ENCODE measurements around the gene ZNRF3.

DNA sequence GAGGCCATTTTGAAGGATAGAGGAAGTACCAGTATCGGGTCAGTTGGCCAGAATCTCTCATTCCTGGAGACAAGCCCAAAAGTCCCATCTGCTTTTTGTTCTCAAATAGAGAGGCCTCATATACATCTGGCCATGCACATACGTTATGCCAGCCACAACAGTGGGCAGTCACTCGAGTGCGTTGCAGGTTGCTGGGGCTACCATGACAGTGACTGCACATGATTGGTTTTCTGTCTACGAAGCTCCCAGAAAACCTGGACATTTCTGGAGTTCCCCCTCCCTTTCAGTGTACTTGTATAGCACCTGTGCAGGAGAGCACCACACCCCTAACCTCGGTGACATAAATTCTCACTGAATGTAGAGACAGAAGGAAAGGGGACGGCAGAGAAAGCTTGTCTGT is 116.1 kb downstream of the ZNRF3 start:
- TF ChIP-seq EZH2 (IDR thresholded peaks at IDR 0.05; ENCODE audit: low read length): no peak
- TF ChIP-seq, protein P1, sequence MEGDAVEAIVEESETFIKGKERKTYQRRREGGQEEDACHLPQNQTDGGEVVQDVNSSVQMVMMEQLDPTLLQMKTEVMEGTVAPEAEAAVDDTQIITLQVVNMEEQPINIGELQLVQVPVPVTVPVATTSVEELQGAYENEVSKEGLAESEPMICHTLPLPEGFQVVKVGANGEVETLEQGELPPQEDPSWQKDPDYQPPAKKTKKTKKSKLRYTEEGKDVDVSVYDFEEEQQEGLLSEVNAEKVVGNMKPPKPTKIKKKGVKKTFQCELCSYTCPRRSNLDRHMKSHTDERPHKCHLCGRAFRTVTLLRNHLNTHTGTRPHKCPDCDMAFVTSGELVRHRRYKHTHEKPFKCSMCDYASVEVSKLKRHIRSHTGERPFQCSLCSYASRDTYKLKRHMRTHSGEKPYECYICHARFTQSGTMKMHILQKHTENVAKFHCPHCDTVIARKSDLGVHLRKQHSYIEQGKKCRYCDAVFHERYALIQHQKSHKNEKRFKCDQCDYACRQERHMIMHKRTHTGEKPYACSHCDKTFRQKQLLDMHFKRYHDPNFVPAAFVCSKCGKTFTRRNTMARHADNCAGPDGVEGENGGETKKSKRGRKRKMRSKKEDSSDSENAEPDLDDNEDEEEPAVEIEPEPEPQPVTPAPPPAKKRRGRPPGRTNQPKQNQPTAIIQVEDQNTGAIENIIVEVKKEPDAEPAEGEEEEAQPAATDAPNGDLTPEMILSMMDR (optimal IDR thresholded peaks at IDR 0.05 in 1 of 3, IDR thresholded peaks at IDR 0.05 in 1 of 3, conservative IDR thresholded peaks at IDR 0.05 in 1 of 3; ENCODE audit: extremely low read depth in 1 of 3, insufficient read depth in 2 of 3, low read length in 3 of 3): no peak
